WTC11 (cell line): ENCODE results near the gene UNCX.

ENCODE experiments used
- CREM ChIP-seq: sonication (generic); formaldehyde crosslinking; IDR thresholded peaks from 2 replicates; pipeline ENCODE4 v1.8.1; 2022; ENCODE audit warnings: mild to moderate bottlenecking, missing genetic modification reagents, moderate library complexity
- CTCF ChIP-seq: fragments of 200-600 bp; IDR thresholded peaks from 2 replicates; pipeline ENCODE4 v1.8.0; 2022; ENCODE audit warnings: antibody characterized with exemption
- FOXJ3 ChIP-seq: sonication (generic); formaldehyde crosslinking; IDR thresholded peaks from 2 replicates; pipeline ENCODE4 v1.9.0; 2021; ENCODE audit warnings: missing genetic modification reagents, mild to moderate bottlenecking, borderline replicate concordance
- FOXK1 ChIP-seq: sonication (generic); formaldehyde crosslinking; IDR thresholded peaks from 2 replicates; pipeline ENCODE4 v1.8.0; 2022; ENCODE audit warnings: mild to moderate bottlenecking, moderate library complexity, missing genetic modification reagents
- FOXP4 ChIP-seq: sonication (generic); formaldehyde crosslinking; IDR thresholded peaks from 2 replicates; pipeline ENCODE4 v1.8.0; 2022; ENCODE audit warnings: mild to moderate bottlenecking, missing genetic modification reagents
- IRF2 ChIP-seq: sonication (generic); formaldehyde crosslinking; IDR thresholded peaks from 2 replicates; pipeline ENCODE4 v1.8.0; 2022; ENCODE audit warnings: low read depth, missing genetic modification reagents, borderline replicate concordance
- MAX ChIP-seq: sonication (generic); formaldehyde crosslinking; IDR thresholded peaks from 2 replicates; pipeline ENCODE4 v1.8.0; 2022; ENCODE audit warnings: mild to moderate bottlenecking, missing genetic modification reagents
- NFE2L1 ChIP-seq: sonication (generic); formaldehyde crosslinking; IDR thresholded peaks from 2 replicates; pipeline ENCODE4 v1.8.1; 2023; ENCODE audit warnings: missing genetic modification reagents
- NFYB ChIP-seq: sonication (generic); formaldehyde crosslinking; conservative IDR thresholded peaks from 2 replicates; pipeline ENCODE4 v1.8.0; 2022; ENCODE audit warnings: low read depth, missing genetic modification reagents
- TEAD1 ChIP-seq: sonication (generic); formaldehyde crosslinking; IDR thresholded peaks from 2 replicates; pipeline ENCODE4 v1.8.0; 2022; ENCODE audit warnings: mild to moderate bottlenecking, missing genetic modification reagents
- ZNF263 ChIP-seq: sonication (generic); formaldehyde crosslinking; IDR thresholded peaks from 2 replicates; pipeline ENCODE4 v1.8.1; 2022; ENCODE audit warnings: low read depth, mild to moderate bottlenecking, moderate library complexity, missing genetic modification reagents
- ZNF512 ChIP-seq: sonication (generic); formaldehyde crosslinking; IDR thresholded peaks from 2 replicates; pipeline ENCODE4 v1.8.1; 2022; ENCODE audit warnings: missing genetic modification reagents, borderline replicate concordance
- ZSCAN18 ChIP-seq: fragments of 250-450 bp; sonication (Bioruptor Pico); IDR thresholded peaks from 2 replicates; pipeline ENCODE4 v2.1.2; 2022; ENCODE audit warnings: mild to moderate bottlenecking, moderate library complexity

GRCh38 chr7:1262441-1262840 lies 29.8 kb downstream of the UNCX start:
- TF ChIP-seq CTCF (no peak), CREM (CRISPR knock-in tag) (no peak), NFE2L1 (no peak), ZNF263 (CRISPR knock-in tag) (no peak), NFYB (no peak), MAX (no peak), ZNF512 (no peak), FOXP4 (CRISPR knock-in tag) (no peak), FOXK1 (no peak), TEAD1 (CRISPR knock-in tag) (no peak), ZSCAN18 (no peak), IRF2 (CRISPR knock-in tag) (no peak), FOXJ3 (CRISPR knock-in tag) (no peak)
